Measurements from ENCODE around the gene CBARP.

DNA sequence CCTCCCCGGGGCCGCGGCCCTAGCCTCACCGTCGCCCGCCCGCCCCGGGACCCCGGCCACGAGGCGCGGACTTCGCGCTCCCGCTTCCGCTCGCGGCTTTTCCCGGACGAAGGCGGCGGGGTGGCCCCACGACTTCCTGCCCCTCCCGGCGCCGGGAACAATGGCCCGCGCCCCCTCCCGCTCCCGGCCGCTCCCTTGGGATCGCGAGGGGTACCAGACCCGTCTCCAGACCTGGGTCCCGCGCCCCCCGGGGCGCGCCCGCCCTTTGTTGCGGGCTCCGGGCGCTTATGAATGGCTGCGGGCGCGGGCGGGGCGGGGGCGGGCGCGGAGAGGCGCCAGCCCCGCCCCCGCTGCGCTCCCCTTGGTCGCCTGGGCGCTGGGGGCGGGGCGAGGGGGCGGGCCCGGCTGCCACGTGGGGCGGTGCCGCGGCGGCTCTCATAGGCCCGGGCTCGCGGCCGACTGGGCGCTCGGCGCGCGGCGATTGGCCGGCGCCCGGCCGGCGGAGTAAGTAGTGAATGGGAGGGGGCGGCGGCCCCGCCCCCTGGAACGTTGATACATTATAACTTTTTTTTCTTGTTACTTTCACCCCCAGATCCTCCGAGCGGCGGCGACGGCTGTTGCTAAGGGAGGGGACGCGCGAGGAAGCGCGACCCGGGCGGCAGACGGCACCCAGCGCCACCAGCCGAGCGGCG, 11.6 kb upstream of the CBARP start:
- TF ChIP-seq EZH2phosphoT487 (IDR thresholded peaks at IDR 0.05; ENCODE audit: insufficient read depth, low read depth): no peak
- TF ChIP-seq EZH2 (IDR thresholded peaks at IDR 0.05; ENCODE audit: insufficient read depth, poor library complexity, severe bottlenecking): no peak

Measured in GM23248 (cell line).